Activated T-helper 1 cell treated with anti-CD3 and anti-CD28 coated beads, Interleukin-2, amount 50 U/mL, for 16 hours (primary cell): ENCODE results near the gene ARMC9.

ENCODE experiments used
- DNase-seq, 2 donors: peaks; one replicate each; pipeline ENCODE4 v3.0.0-alpha.2; 2020; ENCODE audit warnings: low read depth in 1 of 2, low spot score in 1 of 2

The ARMC9 gene

DNA sequence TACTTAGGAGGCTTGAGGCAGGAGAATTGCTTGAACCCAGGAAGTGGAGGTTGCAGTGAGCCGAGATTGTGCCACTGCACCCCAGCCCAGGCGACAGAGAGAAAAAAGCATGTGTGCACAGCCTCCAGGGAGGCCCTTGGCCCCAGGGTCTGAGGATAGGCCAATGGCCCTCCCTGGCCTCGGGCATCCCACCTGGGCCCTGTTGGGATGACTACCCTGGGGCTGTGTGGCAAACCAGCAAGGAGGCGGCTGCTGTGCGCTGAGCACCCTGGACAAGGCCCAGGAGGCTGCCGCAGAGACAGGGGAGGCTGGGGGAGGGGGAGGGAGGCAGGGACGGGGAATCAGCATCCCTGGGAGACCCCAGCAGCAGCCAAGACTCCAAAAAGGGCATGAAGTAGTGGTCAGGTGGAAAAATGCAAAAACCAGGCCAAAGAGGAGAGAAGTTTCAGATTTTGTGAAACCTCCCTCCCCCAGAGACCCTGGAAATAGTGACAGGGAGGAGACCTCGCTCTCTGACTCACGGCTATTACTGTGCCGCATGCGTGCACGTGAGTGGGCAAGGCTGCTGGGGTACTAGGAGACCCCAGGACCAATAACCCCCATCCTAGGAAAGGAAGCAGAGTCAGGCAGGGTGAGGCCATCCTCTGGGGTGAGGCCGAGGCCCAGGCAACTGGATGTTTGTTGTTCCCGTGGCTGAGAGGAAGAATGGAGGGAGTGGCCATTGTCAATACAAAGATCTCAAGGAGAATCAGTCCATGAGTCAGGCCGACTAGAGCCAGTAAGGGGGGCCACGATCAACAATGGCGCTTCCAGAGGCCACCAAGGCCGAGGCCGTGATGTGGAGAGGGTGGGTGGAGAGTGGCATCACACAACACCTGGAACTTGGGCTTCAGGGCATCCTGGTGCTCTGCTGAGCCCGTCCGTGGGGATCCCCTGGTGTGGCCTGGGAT, 181.1 kb downstream of the ARMC9 start:
- no peak for DNase-seq

DNA sequence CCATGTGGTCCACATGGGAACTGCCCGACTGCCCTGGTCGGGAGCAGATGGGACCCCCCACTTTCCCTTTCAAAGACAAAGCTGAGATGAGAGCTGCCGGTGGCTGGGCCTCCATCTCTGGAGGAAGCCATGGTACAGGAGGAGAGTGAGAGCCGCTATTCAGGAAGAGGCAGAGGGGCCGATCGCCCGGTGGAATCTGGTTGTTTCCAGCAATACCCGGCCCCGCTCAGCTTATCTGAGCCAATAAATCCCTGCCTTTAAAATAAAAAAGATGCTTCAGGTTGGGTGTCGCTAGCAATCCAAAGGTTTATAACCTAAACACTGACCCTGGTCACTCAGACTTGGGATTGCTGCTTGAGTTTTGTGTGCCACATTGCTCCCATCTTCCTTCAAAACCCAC, 181.9 kb downstream of the ARMC9 start:
- no peak for DNase-seq

GRCh38 chr2:231380991-231381847, 182.8 kb downstream of the ARMC9 start:
- no peak for DNase-seq

GRCh38 chr2:231382116-231382515, 183.7 kb downstream of the ARMC9 start:
- no peak for DNase-seq

- DNase-seq: no peak
Measured at GRCh38 chr2:231383416-231384108, 185.1 kb downstream of the ARMC9 start.

GRCh38 chr2:231384109-231384435, 185.6 kb downstream of the ARMC9 start:
- no peak for DNase-seq

DNA sequence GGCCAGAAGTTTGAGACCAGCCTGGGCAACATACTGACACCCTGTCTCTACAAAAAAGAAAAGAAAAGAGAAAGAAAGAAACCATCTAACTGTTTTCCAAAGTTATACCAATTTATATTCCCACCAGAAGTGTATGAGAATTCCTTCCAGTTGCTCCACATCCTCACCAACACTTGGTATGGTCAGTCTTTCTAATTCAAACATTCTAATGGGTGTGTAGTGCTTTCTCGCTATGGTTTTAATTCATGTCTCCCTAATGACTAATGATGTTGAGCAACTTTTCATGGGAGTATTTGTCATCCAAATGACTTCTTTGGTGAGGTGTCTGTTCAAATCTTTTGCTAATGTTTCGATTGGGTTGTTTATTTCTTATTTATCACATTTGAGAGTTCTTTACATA, 186.5 kb downstream of the ARMC9 start:
- no peak for DNase-seq

DNA sequence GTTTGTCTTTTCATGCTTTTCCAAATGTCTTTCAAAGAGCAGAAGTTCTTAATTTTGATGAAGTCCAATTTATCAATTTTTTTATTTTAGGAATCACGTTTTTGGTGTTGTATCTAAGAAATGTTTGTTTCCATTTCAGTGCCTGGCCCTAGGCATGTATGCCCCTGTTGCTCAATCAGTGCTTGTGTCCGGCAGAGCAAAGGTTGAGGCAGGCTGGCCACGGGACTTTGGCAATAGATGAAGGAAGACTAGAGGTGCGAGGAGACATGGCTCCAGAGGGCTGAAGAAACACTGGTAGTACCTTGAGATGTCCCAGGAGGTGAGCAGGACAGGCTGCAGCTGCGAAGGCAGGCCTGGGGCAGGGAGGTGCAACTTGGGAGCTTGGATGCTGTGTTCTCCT, 187.0 kb downstream of the ARMC9 start:
- DNase-seq: no peak

DNA sequence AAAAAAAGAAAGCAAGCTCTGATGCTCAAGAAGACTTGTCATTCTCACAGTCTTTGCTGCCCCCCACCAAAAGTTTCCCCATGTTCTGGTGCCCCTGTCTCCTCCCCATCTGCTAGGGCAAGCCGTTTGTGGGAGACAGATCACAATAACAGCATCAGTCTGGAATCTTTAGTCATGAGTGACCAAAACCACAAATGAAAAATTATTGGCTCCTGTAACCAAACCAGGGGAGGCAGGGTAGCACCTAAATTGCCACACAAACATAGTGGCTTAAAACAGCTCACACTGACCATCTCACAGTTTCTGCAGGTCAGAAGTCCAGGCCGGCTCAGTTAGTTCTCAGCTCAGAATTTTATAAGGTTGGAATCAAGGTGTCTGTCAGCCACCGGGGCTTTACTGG, 188.0 kb downstream of the ARMC9 start:
- no peak for DNase-seq

GRCh38 chr2:231387904-231388724, 189.7 kb downstream of the ARMC9 start:
- no peak for DNase-seq

DNA sequence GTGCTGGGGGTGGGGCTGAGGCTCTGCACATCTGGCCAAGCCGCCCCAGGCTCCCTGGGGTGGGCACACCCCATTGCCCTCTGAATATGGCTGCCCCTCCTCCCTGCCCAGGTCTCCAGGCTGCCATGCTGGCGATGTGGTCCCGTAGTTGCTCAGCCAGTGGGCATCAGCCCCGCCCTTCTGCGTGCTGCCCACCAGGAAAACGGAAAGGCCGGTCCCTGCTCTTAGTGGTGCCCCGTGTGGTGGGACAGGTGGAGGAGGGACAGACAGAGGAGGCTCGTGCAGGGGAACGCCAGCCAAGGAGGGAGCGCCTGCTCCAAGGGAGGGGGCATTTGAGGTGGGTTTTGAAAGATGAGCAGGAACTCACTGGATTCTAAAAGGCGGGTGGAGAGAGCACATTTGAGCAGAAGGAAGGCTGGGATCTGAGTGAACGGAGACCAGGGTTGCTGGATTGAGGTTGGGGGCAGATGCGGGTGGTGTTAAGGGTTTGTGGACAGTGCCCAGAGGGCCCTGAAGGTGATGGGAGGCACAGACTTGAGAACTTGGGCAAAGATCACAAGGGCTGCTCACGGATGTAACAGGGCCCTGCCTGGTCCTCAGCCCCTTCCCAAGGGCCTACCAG, 190.4 kb downstream of the ARMC9 start:
- no peak for DNase-seq

GRCh38 chr2:231390667-231391066, 192.2 kb downstream of the ARMC9 start:
- no peak for DNase-seq

GRCh38 chr2:231391981-231392380, 193.6 kb downstream of the ARMC9 start:
- no peak for DNase-seq

GRCh38 chr2:231392431-231393148, 194.2 kb downstream of the ARMC9 start:
- DNase-seq: no peak

DNA sequence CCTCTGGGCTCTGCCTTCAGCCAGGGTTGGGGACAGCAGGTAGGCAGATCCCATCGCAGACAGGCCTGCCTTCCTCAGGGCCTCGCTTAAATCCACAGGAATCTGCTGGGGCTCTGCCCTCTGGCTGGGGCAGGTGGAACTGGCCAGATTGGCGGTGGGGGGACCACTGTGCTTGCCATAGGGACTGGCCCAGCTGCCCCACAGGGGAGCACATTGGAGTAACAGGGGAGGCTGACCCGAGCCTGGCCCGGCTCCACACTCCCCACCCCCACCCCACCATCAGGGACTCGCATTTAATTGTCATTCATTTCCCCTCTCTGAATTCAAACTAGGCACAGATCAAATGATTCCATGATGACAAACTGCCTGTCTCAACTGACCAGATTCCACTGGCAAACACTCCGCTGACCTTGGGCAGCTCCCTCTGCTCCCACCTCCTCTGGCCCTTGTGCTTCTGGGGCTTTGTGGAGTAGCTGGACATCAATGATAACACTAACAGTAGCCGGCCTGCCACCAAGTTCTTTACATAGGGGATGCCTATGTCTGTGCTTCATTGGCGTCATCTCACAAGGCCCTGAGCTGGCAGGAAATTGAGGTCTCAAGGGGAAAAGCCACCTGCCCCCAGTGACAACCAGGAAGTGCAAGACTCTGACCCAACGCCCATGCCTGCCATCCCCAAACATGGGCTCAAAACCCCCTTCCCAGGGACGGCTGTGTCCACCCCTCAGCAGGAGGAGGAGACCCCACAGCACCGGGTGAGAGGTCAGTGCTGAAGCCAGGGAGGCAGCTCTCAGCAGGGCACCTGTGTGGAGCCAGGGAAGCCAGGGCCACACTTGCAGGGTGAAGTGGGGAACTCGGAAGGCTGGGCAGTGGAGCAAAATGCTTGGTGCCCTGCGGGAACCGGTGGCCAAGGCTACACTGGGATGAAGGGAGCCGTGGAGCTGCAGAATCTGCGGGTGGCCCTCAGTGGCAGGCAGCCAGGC, 195.0 kb downstream of the ARMC9 start:
- no peak for DNase-seq

DNA sequence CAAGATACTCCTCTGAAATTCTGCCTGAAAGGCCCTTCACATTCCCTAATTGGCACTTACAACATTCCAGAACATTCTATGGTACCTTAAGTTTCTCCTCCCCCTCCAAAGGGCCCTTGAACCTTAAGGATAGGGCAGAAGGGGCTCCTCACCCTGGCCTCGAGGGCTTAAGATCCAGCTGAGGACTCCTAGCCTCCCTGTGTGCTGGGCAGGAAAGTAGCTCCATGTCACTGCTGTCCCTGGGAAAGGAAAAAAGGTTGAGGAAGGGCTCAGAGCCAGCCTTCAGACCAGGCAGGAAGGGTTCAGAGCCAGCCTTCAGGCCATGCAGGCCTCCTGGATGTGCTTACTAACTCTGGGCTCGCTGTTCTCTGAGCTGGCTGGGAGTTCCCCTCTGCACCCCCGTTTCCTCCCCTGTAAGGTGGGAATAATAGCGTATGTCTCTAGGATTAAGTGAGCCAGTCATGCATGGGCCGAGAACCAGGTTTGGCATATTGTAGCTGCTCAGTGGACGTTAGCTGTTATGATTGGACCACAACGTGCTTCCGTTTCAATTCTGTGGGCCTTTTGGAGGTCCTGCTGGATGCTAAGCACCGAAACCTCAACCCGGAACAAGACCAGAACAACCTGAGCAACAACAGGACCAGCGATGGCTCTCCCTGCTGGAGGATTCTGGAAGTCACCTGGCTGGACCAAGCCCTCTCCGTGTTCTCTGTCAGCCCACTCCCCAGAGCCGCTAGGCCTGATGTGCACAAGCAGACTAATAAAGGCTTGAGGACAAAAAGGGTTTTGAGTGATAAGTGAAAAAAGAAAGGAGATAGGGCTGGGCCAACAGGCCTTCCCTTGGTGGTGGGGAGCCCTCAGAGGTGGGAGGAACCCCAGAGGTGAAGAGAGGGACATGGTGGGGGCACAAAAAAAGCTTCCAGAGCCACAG, 196.0 kb downstream of the ARMC9 start:
- no peak for DNase-seq
